Hematopoietic multipotent progenitor cell (in vitro differentiated cells): Measurements from ENCODE around the gene FRG2B. TPM values are rescaled to one million over a fixed set of nuclear protein-coding genes. Genes with fewer than 3 reads are reported as not detected.
"Not testable (repeated sequence)": the region's sequence is repeated elsewhere in the genome, so short reads cannot be mapped to it uniquely, and the experiment has no call there.

Experiments used
- DNase-seq, 3 donors: peaks; one replicate each; pipeline ENCODE4 v3.0.0-alpha.2; 2011 to 2015; ENCODE audit warnings: low read depth in 2 of 3, low spot score in 2 of 3
- total RNA-seq: library from RNA; depleted of rRNA; stranded (reverse); fragments of >200 nt; gene quantifications from one replicate; pipeline ENCODE4 v1.2.3, GENCODE V29; 2012

The FRG2B gene
- total RNA-seq, 1 donor = not detected

DNA sequence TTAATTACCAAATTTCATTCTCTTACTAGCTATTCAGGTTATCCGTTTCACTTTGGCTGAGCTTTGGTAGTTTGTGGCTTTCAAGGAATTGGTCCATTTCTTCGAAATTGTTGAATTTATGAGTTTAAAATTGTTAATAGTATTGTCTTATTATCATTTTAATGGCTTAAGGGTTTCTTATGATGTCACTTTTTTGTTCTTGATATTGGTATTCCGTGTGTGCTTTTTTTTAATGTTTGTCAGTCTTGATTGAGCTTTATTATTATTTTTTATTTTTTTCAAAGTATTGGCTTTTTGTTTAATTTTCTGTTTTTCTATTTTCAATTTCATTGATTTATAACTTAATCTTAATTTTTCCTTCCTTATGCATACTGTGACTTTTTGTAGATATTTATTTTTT is 25.9 kb downstream of the FRG2B start:
- DNase-seq = no peak

DNA sequence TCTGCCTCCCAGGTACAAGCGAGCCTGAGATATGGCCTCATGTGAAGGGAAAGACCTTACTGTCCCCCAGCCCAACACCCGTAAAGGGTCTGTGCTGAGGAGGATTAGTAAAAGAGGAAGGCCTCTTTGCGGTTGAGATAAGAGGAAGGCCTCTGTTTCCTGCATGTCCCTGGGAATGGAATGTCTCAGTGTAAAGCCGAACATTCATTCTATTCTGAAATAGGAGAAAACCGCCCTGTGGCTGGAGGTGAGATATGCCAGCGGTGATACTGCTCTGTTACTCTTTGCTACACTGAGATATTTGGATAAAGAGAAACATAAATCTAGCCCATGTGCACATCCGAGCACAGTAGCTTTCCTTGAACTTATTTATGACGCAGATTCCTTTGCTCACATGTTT is 26.7 kb downstream of the FRG2B start:
- peak in 1 of 3 donors; percentile 32 for DNase-seq

- no peak for DNase-seq
Measured at GRCh38 chr10:133592716-133593115, 33.9 kb downstream of the FRG2B start.

DNA sequence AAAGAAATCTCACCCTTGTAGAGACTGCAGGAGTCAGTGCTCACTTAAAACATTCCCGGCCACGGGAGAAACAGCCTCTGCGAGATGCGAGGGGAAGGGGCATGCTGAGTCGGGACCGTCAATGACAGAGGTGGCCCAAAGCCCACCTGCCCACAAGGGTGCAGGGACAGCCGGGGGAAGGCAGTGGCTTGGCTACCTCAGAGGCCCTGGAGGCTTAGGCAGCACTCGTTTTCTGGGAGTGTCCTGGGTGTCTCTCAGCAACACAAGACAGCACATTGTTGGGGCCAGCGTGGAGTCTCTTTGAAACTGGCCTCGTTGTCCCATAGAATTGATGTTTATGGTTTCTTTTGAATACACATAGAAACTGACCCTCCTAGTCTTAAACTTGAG is 35.6 kb downstream of the FRG2B start:
- no peak for DNase-seq

DNA sequence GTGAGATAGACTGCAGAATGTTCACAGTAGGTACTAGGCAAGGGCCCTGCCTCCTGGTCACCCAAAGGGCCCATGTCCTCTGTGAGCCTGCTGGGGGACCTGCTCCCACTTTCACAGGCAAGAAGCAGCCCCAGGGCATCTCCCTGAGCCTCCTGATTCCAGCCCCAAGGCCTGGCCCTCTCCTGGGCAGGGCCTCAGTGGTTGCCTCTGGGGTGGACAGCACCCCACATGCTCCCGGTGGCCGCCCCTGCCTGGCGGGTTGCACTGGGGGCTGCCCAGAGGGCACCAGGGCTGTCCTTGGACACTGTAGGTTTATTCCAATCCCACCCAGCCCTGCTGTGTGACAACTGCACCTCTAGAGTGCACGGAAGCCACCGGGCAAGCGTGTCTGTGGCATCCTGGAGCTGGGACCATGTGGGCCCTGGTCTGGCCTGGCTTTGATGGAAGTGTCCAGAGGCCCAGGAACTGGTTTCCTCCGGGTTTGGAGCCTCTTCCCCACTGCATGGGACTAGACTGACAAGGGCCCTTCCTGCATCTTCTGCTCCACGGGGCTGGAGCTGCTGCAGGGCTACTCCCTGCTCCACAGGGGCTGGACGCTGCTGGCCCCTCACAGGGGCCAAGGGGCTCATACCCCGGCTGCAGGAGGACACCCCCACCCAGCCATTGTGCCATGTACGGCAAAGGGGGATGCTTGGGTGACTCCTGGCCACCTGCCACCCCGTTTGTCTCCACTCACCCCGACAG is 36.2 kb downstream of the FRG2B start:
- no peak for DNase-seq

DNA sequence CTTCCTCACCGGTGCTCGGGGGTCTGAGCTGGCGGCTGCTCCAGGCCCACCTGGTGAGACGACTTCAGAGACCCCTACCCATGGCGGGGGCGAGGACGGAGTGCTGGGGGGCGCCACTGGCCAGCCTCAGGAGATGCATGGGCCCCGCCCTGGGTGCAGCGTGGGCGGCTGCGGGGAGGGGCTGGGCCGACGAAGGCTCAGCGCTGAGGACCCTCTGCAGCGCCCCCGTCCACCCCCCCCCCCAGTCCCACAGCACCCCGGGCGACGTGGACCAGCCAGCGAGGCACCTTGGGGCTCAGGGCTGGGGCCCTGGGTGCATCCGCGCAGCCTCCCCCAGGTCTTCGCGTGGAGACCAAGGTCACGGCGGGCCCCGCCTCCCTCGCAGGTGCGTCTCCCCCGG is 49.6 kb downstream of the FRG2B start:
- DNase-seq = not testable (repeated sequence)

Other genes with a start within 250 kb of the FRG2B start
- 16.7 TPM for gene PAOX, start 247.5 kb downstream of the FRG2B start, total RNA-seq
- 35.8 TPM for gene MTG1, start 232.6 kb downstream of the FRG2B start, total RNA-seq
- under 0.01 TPM for gene SPRN, start 202.2 kb downstream of the FRG2B start, total RNA-seq
- 3.2 TPM for gene SCART1, start 172.8 kb downstream of the FRG2B start, total RNA-seq
- gene CYP2E1, start 99.4 kb downstream of the FRG2B start, total RNA-seq = 0.81 TPM
- gene SYCE1, start 61.2 kb downstream of the FRG2B start, total RNA-seq = not detected